GM12878 (cell line): ENCODE results near the gene IFNAR1. TPM values are rescaled to one million over a fixed set of nuclear protein-coding genes. Genes with fewer than 3 reads are reported as not detected.

Source experiments
- BHLHE40 ChIP-seq, 2 experiments: fragments of 450-650 bp in 1 of 2; IDR thresholded peaks; 2 replicates each; pipeline ENCODE4 v1.6.1; 2011 to 2017; ENCODE audit warnings: low read depth in 2 of 2, borderline replicate concordance in 1 of 2, improper control_type of control experiment in 1 of 2, low read length in 1 of 2, mild to moderate bottlenecking in 1 of 2
- CBX3 ChIP-seq: fragments of 200-600 bp; sonication (generic); IDR thresholded peaks from 2 replicates; pipeline ENCODE4 v1.6.1; 2016; ENCODE audit warnings: low read depth, borderline replicate concordance
- EGR1 ChIP-seq, 2 experiments: IDR thresholded peaks; 1 replicate in 1 of 2; 2 replicates in 1 of 2; pipeline ENCODE4 v1.6.1; 2011 to 2012; ENCODE audit warnings: low read depth in 2 of 2, low read length in 2 of 2, borderline replicate concordance in 1 of 2, mild to moderate bottlenecking in 1 of 2, moderate library complexity in 1 of 2
- GABPA ChIP-seq: IDR thresholded peaks from 2 replicates; pipeline ENCODE4 v1.6.1; 2014; ENCODE audit warnings: antibody characterized with exemption, low read depth, mild to moderate bottlenecking, inconsistent platforms
- MEF2A ChIP-seq: IDR thresholded peaks from 2 replicates; pipeline ENCODE4 v1.6.1; 2011; ENCODE audit warnings: low read depth, mild to moderate bottlenecking, low read length, moderate library complexity; ENCODE audit not compliant: insufficient read depth
- MEF2B ChIP-seq: fragments of 450-650 bp; IDR thresholded peaks from 2 replicates; pipeline ENCODE4 v1.6.1; 2018; ENCODE audit warnings: mild to moderate bottlenecking, moderate library complexity; ENCODE audit not compliant: partially characterized antibody, poor library complexity, severe bottlenecking
- POLR2AphosphoS2 ChIP-seq: IDR thresholded peaks from 2 replicates; pipeline ENCODE4 v1.6.1; 2011; ENCODE audit warnings: low read depth, mild to moderate bottlenecking, low read length, improper control_type of control experiment, moderate library complexity
- RAD21 ChIP-seq: IDR thresholded peaks from 2 replicates; pipeline ENCODE4 v1.6.1; 2011; ENCODE audit warnings: mild to moderate bottlenecking, low read depth, low read length, moderate library complexity; ENCODE audit not compliant: insufficient read depth
- SREBF2 ChIP-seq: IDR thresholded peaks from 2 replicates; pipeline ENCODE4 v1.6.1; 2012; ENCODE audit warnings: mild to moderate bottlenecking, low read length
- YY1 ChIP-seq: IDR thresholded peaks from 2 replicates; pipeline ENCODE4 v1.6.1; 2011; ENCODE audit warnings: low read depth, mild to moderate bottlenecking, low read length
- ZBED1 ChIP-seq: IDR thresholded peaks from 2 replicates; pipeline ENCODE4 v1.6.1; 2016; ENCODE audit warnings: borderline replicate concordance
- ZNF622 ChIP-seq: fragments of 450-650 bp; IDR thresholded peaks from 2 replicates; pipeline ENCODE4 v1.6.1; 2017; ENCODE audit warnings: mild to moderate bottlenecking, inconsistent platforms
- ZZZ3 ChIP-seq: IDR thresholded peaks from 2 replicates; pipeline ENCODE4 v1.6.1; 2011; ENCODE audit warnings: low read depth; ENCODE audit not compliant: control insufficient read depth, insufficient read length
- polyA plus RNA-seq, 11 experiments: library from polyadenylated mRNA; depleted of rRNA in 4 of 11; unstranded in 6 of 11; stranded (reverse) in 5 of 11; fragments of >200 nt; fragmentation: Nextera tagmentation in 4 of 11; fragmentation: Illumina TruSeq in 1 of 11; extraction: Ambion mirVana in 4 of 11; extraction: Trizol in 1 of 11; gene quantifications; 1 replicate in 1 of 11; 2 replicates in 10 of 11; pipeline versions ENCODE4 v1.2.1 to v1.2.3, GENCODE V29; 2011 to 2016; ENCODE audit warnings: inconsistent platforms in 2 of 11, missing spikeins in 2 of 11, low read depth in 1 of 11
- total RNA-seq, 4 experiments: library from RNA; depleted of rRNA in 3 of 4; stranded (reverse); fragments of >200 nt in 3 of 4; fragmentation: Illumina TruSeq in 1 of 4; extraction: Trizol in 1 of 4; gene quantifications; 2 replicates each; pipeline versions ENCODE4 v1.2.1 to v1.2.3, GENCODE V29; 2013 to 2021
- TF ChIP-seq, protein P1 (sequence below): fragments of 450-650 bp; IDR thresholded peaks from 2 replicates; pipeline ENCODE4 v1.6.1; 2017; ENCODE audit warnings: mild to moderate bottlenecking, low read depth, inconsistent platforms; ENCODE audit not compliant: poor library complexity, severe bottlenecking
- TF ChIP-seq, protein P2 (sequence below): IDR thresholded peaks from 2 replicates; pipeline ENCODE4 v1.6.1; 2012; ENCODE audit warnings: low read depth, low read length, improper control_type of control experiment
- TF ChIP-seq, protein P3 (sequence below): fragments of 450-650 bp; IDR thresholded peaks from 2 replicates; pipeline ENCODE4 v1.6.1; 2017; ENCODE audit warnings: low read depth, mild to moderate bottlenecking, moderate library complexity
- TF ChIP-seq, protein P4 (sequence below): fragments of 450-650 bp; IDR thresholded peaks from 2 replicates; pipeline ENCODE4 v1.6.1; 2017; ENCODE audit warnings: mild to moderate bottlenecking
- TF ChIP-seq, protein P5 (sequence below): IDR thresholded peaks from 2 replicates; pipeline ENCODE4 v1.6.1; 2012; ENCODE audit warnings: low read depth, low read length, improper control_type of control experiment
- TF ChIP-seq, protein P6 (sequence below): fragments of 450-650 bp; formaldehyde crosslinking; IDR thresholded peaks from 2 replicates; pipeline ENCODE4 v1.4.0; 2022; ENCODE audit warnings: mild to moderate bottlenecking, moderate library complexity

IFNAR1 gene
- total and polyA plus RNA-seq, 10 of the 15 experiments (the other 5 are each of a cell fraction or from before 2014, with no cell fraction given) = 12.0 to 62.4 (median 24.6) TPM

DNA sequence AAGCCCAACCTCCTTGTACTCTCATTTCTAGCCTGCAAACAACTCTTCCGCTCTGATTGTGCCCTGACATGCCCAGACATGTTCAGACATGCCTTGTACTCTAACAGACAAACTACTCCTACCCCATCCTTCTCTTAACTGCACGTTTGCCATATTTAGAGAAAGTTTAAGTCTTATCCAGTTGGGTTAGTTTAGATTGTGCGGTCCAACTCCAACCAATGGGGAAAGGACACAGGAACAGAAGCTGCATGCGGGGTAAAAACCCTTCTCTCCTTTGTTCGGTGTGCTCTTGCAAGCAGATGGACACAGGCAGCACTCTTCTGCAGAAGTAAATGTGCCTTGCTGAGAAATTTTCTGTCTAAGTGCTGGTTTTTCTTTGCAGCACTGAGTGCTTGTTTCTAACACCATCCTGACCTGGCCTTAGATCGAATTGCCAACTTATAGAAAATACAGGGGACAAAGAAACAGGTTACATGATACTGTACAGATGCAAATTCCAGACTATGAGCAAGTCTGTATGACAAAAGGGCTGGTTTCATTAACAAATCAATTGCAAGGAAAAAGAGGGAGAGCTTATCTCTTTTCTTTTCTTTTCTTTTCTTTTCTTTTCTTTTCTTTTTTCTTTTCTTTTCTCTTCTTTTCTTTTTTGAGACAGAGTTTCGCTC lies 42.7 kb downstream of the IFNAR1 start (continued):
- TF ChIP-seq, protein P1, sequence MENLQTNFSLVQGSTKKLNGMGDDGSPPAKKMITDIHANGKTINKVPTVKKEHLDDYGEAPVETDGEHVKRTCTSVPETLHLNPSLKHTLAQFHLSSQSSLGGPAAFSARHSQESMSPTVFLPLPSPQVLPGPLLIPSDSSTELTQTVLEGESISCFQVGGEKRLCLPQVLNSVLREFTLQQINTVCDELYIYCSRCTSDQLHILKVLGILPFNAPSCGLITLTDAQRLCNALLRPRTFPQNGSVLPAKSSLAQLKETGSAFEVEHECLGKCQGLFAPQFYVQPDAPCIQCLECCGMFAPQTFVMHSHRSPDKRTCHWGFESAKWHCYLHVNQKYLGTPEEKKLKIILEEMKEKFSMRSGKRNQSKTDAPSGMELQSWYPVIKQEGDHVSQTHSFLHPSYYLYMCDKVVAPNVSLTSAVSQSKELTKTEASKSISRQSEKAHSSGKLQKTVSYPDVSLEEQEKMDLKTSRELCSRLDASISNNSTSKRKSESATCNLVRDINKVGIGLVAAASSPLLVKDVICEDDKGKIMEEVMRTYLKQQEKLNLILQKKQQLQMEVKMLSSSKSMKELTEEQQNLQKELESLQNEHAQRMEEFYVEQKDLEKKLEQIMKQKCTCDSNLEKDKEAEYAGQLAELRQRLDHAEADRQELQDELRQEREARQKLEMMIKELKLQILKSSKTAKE = peak; percentile 53
- TF ChIP-seq SREBF2 (no peak), POLR2AphosphoS2 (no peak), ZZZ3 (no peak), CBX3 (peak; percentile 66; the same call in 1 of the 2 replicates), MEF2A (no peak), YY1 (no peak), ZNF622 (no peak), GABPA (no peak), MEF2B (no peak), RAD21 (no peak), BHLHE40 (IDR thresholded peaks at IDR 0.05; ENCODE audit: borderline replicate concordance in 1 of 2, low read depth in 2 of 2, low read length in 1 of 2) (no peak), EGR1 (IDR thresholded peaks at IDR 0.05; ENCODE audit: borderline replicate concordance in 1 of 2, low read depth in 2 of 2, low read length in 2 of 2) (no peak), ZBED1 (no peak)
- TF ChIP-seq, protein P2, sequence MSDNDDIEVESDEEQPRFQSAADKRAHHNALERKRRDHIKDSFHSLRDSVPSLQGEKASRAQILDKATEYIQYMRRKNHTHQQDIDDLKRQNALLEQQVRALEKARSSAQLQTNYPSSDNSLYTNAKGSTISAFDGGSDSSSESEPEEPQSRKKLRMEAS = no peak
- TF ChIP-seq, protein P3, sequence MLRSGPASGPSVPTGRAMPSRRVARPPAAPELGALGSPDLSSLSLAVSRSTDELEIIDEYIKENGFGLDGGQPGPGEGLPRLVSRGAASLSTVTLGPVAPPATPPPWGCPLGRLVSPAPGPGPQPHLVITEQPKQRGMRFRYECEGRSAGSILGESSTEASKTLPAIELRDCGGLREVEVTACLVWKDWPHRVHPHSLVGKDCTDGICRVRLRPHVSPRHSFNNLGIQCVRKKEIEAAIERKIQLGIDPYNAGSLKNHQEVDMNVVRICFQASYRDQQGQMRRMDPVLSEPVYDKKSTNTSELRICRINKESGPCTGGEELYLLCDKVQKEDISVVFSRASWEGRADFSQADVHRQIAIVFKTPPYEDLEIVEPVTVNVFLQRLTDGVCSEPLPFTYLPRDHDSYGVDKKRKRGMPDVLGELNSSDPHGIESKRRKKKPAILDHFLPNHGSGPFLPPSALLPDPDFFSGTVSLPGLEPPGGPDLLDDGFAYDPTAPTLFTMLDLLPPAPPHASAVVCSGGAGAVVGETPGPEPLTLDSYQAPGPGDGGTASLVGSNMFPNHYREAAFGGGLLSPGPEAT = peak; percentile 73
- TF ChIP-seq, protein P4, sequence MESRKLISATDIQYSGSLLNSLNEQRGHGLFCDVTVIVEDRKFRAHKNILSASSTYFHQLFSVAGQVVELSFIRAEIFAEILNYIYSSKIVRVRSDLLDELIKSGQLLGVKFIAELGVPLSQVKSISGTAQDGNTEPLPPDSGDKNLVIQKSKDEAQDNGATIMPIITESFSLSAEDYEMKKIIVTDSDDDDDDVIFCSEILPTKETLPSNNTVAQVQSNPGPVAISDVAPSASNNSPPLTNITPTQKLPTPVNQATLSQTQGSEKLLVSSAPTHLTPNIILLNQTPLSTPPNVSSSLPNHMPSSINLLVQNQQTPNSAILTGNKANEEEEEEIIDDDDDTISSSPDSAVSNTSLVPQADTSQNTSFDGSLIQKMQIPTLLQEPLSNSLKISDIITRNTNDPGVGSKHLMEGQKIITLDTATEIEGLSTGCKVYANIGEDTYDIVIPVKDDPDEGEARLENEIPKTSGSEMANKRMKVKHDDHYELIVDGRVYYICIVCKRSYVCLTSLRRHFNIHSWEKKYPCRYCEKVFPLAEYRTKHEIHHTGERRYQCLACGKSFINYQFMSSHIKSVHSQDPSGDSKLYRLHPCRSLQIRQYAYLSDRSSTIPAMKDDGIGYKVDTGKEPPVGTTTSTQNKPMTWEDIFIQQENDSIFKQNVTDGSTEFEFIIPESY = no peak
- TF ChIP-seq, protein P5, sequence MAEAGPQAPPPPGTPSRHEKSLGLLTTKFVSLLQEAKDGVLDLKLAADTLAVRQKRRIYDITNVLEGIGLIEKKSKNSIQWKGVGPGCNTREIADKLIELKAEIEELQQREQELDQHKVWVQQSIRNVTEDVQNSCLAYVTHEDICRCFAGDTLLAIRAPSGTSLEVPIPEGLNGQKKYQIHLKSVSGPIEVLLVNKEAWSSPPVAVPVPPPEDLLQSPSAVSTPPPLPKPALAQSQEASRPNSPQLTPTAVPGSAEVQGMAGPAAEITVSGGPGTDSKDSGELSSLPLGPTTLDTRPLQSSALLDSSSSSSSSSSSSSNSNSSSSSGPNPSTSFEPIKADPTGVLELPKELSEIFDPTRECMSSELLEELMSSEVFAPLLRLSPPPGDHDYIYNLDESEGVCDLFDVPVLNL = no peak
- TF ChIP-seq, protein P6, sequence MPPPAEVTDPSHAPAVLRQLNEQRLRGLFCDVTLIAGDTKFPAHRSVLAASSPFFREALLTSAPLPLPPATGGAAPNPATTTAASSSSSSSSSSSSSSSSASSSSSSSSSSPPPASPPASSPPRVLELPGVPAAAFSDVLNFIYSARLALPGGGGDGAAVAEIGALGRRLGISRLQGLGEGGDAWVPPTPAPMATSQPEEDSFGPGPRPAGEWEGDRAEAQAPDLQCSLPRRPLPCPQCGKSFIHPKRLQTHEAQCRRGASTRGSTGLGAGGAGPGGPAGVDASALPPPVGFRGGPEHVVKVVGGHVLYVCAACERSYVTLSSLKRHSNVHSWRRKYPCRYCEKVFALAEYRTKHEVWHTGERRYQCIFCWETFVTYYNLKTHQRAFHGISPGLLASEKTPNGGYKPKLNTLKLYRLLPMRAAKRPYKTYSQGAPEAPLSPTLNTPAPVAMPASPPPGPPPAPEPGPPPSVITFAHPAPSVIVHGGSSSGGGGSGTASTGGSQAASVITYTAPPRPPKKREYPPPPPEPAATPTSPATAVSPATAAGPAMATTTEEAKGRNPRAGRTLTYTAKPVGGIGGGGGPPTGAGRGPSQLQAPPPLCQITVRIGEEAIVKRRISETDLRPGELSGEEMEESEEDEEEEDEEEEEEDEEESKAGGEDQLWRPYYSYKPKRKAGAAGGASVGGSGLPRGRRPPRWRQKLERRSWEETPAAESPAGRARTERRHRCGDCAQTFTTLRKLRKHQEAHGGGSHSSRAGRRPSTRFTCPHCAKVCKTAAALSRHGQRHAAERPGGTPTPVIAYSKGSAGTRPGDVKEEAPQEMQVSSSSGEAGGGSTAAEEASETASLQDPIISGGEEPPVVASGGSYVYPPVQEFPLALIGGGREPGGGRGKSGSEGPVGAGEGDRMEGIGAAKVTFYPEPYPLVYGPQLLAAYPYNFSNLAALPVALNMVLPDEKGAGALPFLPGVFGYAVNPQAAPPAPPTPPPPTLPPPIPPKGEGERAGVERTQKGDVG (CRISPR knock-in tag) = no peak
